Superior temporal gyrus (tissue), 1 donor: ENCODE results near the gene PRSS1.
"Not testable (repeated sequence)": the region's sequence is repeated elsewhere in the genome, so short reads cannot be mapped to it uniquely, and the experiment has no call there.

ENCODE experiments used
- DNase-seq: peaks from one replicate; pipeline ENCODE4 v3.0.0-alpha.2; 2016; ENCODE audit errors: extremely low spot score

The PRSS1 gene

GRCh38 chr7:142746264-142746663 lies 3.0 kb upstream of the PRSS1 start:
- no peak for DNase-seq

DNA sequence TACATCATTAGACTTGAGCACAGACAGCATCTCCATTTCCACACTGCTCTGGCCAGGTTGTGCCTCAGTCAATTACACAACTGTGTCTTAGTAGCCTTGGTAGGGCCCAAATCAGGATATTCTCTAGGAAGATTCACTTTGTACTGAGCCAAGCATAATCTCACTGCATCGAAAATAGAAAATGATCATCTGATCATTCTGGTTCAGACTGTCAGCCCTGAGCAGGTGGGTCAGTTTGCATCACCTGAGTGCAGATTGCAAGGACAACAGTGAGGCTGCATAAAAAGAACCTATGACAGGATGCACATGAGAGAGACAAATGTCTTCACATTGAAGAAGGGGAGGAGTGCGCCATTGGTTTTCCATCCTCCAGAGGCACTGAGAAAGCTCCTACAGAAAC lies 862 bp upstream of the PRSS1 start:
- not testable (repeated sequence) for DNase-seq

DNA sequence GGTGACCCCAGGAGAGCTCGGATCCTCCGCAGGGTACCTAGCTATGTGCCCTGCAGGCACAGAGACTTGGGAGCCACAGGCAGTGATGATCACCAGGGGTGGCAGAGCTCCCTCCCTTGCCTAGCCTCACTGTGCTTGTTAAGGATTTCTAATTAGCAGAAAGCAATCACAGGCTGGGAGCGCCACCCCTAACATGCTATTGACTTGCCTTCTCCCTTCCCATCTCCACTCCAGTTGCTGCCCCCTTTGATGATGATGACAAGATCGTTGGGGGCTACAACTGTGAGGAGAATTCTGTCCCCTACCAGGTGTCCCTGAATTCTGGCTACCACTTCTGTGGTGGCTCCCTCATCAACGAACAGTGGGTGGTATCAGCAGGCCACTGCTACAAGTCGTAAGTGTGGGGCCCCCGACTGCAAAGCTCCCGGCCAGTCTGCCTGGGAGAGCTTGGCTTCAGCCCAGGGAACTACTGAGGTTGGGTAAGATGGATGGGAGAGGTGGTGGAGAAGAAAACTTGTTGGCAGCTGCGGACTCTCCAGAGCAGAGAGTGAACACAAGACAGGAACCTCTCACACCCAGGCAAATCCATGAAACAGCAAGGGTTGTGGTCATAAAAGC lies 1.2 kb downstream of the PRSS1 start:
- no peak for DNase-seq

DNA sequence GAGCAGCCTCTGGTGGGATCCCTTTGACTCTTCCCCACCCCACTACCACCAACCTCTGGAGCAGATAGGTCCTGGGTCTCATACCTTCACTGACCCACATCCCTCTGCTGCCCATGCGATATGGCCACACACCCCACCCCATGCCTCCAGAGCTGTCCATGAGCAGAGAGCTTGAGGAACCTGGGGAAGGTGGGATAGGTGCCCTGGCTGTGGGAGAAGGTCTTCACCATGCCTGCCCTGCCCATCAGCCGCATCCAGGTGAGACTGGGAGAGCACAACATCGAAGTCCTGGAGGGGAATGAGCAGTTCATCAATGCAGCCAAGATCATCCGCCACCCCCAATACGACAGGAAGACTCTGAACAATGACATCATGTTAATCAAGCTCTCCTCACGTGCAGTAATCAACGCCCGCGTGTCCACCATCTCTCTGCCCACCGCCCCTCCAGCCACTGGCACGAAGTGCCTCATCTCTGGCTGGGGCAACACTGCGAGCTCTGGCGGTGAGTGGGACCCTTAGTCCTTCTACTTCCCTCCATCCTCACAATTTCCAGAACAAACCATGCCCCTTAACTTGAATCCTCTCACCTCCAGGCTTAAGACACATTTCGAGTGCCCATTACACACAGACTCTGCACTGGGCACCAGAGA lies 2.4 kb downstream of the PRSS1 start:
- DNase-seq, result not testable (repeated sequence)

DNA sequence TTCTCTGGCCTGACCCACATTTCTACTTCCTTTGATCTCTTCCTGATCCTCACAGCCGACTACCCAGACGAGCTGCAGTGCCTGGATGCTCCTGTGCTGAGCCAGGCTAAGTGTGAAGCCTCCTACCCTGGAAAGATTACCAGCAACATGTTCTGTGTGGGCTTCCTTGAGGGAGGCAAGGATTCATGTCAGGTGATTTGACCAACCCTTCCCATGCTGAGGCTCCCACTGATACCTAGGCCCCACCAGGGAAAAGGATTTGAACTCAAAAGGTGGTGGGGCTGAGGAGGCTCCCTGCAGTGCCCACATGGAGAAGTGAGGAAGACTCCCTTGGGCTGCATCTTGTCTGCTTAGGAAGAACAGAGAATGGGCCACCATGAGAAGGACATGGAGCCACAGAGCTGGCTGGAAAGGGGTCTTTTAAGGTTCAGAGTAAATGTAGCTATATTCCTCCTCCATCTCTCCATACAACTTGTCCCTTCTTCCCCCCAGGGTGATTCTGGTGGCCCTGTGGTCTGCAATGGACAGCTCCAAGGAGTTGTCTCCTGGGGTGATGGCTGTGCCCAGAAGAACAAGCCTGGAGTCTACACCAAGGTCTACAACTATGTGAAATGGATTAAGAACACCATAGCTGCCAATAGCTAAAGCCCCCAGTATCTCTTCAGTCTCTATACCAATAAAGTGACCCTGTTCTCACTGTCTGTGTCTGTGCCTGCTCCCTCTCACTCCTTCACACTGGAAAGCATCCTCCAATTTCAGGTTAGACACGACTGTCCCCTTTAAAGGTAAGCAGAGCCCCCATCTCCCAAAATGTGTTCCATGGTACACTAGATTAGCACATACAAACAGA lies 3.3 kb downstream of the PRSS1 start:
- no peak for DNase-seq

GRCh38 chr7:142753366-142753765 lies 4.1 kb downstream of the PRSS1 start:
- no peak for DNase-seq

DNA sequence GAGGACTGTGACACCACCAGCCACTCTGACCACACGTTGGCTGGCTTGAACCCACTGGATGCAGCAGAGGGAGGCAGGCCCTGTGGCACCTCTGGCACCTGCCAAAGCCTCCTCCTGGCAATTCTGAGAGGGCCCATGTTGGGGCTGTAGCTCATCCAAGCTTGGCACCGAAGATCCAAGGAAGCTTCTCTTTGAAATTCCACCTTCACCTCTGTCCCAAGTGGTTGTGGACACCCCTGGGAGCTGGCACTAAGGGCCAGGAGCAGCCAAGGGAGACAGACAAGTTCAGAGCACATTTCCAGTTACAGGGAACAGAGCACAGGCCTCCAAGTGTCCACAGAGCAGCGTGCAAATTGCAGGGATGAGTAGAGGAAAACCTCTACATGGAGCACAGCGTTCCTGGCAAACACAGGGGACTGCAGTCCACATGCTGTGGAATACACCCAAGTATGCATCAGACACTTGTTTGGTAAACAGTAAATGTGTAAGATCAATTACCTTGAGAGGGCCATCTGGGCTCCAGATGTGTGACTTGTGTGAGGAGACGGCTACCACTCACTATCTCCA lies 4.7 kb downstream of the PRSS1 start:
- DNase-seq, result not testable (repeated sequence)

DNA sequence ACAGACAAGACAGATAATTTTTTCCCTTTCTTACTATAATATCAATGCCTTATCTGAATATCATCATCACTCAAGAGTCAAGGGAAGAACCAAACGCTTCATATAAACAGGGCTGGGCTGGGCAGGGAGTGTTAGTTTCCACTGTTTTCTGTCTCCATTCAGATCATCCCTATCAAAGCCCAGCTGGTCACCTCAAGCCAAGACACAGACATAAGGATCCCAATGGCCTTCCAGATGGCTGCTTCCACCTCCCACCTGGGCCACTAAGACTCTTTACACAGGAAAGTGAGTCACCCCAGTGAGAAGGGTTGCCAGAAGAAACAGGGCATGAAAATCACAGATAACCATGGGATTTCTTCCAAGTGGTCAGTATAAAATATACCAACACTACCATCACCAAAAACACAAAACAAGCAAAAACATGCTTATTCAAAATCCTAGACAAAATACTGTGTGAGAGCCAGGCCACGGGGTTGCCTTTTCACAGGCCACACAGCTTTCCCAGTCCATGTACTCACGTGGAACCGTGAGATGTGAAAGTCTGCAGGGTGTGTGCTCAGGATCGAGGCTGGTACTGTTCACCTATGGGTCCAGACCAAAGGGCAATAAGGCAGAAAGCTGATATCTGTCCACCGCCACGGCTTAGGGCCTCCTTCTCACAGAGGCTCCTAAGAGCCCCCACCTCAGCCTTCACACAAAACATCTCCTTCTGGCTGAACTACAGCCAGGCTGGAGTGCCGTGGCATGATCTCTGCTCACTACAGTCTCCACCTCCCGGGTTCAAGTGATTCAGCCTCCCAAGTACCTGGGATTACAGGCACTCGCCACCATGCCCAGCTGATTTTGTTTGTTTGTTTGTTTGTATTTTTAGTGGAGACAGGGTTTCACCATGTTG lies 5.7 kb downstream of the PRSS1 start:
- no peak for DNase-seq

DNA sequence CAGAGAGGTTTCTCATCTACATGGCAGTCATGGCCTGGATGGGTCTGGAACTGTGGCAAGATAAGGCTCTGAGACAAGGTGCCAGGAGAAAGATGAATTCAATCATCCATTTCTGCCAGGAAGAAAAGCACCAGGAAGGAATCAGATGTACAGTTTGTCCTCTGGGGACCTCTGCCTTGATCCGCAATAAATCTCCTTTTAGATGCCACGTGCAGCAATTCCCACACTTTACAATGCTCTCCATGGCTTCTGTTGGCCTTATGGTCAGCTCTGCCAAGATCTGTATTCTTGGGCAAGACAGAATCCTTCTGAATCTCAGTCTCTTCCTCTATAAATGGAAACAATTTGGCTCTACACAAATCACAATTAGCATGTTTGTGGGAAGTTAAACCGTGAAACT lies 9.0 kb downstream of the PRSS1 start:
- DNase-seq, result not testable (repeated sequence)

- no peak for DNase-seq
Observed at GRCh38 chr7:142759433-142759832, 10.2 kb downstream of the PRSS1 start.

GRCh38 chr7:142760071-142760642 lies 10.9 kb downstream of the PRSS1 start:
- no peak for DNase-seq

- not testable (repeated sequence) for DNase-seq
Observed at GRCh38 chr7:142761606-142762005, 12.3 kb downstream of the PRSS1 start.

DNA sequence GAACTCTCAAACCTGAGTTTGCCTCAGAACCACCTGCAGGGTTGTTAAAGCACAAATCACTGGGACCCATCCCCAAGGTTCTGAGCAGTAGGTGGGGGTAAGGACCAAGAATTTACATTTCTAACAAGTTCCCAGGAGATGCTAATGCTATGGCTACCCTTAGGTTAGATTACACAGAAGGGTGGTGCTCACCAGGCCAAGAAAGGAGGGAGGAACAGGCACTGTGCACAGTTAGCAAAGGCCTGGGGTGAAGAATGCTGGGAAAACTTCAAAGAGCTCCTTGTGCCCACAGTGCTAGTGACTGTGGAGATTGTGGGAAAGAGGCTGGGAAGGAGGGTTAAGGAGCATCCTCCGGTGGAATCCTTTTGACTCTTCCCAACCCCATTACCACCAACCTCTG lies 12.8 kb downstream of the PRSS1 start:
- no peak for DNase-seq

- no peak for DNase-seq
Observed at GRCh38 chr7:142767451-142767850, 18.2 kb downstream of the PRSS1 start.

DNA sequence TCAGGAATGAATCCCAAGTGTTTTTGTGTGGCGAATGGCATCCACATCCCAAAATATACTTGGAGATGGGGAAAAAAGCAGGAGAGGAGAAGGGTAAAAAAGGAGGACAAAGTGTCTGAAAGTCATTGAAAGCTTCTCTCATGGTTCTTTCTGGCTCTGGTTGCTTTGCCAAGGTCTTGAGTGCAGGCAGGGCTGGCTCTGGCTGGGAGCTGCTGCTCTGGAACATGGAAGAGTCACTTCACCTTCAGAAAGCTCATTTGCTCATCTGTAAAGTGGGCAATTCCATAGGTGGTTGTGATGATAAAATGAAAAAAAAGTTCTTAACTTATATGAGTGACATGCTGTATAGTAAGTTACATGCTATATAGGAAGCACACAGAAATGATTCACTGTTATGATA lies 18.6 kb downstream of the PRSS1 start:
- no peak for DNase-seq

DNA sequence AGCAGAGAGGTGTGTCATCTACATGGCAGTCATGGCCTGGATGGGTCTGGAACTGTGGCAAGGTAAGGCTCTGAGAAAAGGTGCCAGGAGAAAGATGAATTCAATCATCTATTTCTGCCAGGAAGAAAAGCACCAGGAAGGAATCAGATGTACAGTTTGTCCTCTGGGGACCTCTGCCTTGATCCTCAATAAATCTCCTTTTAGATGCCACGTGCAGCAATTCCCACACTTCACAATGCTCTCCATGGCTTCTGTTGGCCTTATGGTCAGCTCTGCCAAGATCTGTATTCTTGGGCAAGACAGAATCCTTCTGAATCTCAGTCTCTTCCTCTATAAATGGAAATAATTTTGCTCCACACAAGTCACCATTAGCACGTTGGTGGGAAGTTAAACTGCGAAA lies 19.6 kb downstream of the PRSS1 start:
- not testable (repeated sequence) for DNase-seq

- DNase-seq, result no peak
Observed at GRCh38 chr7:142770661-142771352, 21.5 kb downstream of the PRSS1 start, which contains the start of gene PRSS2. TSS of gene PRSS2 (plus strand) at chr7:142770970. CDS start at chr7:142770983, 13 bp downstream.

DNA sequence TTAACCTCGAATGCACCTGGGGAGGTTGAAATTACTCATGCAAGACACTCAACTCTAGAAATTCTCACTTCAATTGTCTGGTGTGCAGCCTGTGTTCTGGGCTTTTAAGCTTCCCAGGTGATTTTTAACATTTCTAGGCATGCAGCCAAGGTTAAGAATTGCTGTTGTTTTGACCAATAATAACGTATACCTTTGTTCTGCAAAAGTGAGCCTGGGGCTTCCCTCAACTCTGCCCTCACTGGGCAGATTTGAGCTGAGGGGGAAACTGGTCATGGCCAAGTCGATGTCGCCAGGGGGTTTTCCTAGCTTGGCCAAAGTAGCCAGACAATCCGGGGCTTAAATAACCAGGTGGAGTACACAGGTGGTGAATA lies 22.1 kb downstream of the PRSS1 start:
- no peak for DNase-seq

DNA sequence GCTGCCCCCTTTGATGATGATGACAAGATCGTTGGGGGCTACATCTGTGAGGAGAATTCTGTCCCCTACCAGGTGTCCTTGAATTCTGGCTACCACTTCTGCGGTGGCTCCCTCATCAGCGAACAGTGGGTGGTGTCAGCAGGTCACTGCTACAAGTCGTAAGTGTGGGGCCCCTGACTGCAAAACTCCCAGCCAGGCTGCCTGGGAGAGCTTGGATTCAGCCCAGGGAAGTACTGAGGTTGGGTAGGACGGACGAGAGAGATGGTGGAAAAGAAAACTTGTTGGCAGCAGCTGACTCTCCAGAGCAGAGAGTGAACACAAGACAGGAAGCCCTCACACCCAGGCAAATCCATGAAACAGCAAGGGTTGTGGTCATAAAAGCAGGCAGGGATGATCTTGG lies 22.8 kb downstream of the PRSS1 start:
- no peak for DNase-seq

DNA sequence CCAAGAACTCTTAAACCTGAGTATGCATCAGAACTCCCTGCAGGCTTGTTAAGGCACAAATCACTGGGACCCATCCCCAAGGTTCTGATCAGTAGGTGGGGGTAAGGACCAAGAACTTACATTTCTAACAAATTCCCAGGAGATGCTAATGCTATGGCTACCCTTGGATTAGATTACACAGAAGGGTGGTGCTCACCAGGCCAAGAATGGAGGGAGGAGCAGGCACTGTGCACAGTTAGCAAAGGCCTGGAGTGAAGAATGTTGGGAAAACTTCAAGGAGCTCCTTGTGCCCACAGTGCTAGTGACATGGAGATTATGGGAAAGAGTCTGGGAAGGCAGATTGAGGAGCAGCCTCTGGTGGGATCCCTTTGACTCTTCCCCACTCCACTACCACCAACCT lies 23.4 kb downstream of the PRSS1 start:
- no peak for DNase-seq
